HepG2 (cell line): Measurements from ENCODE around the gene CREG1. TPM values are rescaled to one million over a fixed set of nuclear protein-coding genes. Genes with fewer than 3 reads are reported as not detected.
A peak's percentile ranks its signal among the peaks of the same experiment; 100 is the strongest.

Experiments used
- ETV5 ChIP-seq: IDR thresholded peaks from 2 replicates; pipeline ENCODE4 v1.6.1; 2018; ENCODE audit warnings: missing biosample characterization, missing genetic modification reagents, inconsistent platforms, borderline replicate concordance
- EZH2 ChIP-seq: conservative IDR thresholded peaks from 2 replicates; pipeline ENCODE4 v1.6.1; 2012; ENCODE audit warnings: mild to moderate bottlenecking, low read depth, low read length, moderate library complexity
- MATR3 ChIP-seq: sonication (generic); formaldehyde crosslinking; IDR thresholded peaks from 2 replicates; pipeline ENCODE4 v1.4.0; 2020; ENCODE audit warnings: missing genetic modification reagents
- MIER3 ChIP-seq: IDR thresholded peaks from 2 replicates; pipeline ENCODE4 v1.6.1; 2016; ENCODE audit warnings: missing compliant biosample characterization, borderline replicate concordance
- NR2F6 ChIP-seq, 2 experiments: IDR thresholded peaks; 2 replicates each; pipeline ENCODE4 v1.6.1; 2016; ENCODE audit warnings: antibody characterized with exemption in 1 of 2, mild to moderate bottlenecking in 1 of 2
- PAF1 ChIP-seq: IDR thresholded peaks from 2 replicates; pipeline ENCODE4 v1.6.1; 2016; ENCODE audit warnings: missing genetic modification reagents, missing compliant biosample characterization
- PRPF4 ChIP-seq: fragments of 200-400 bp; formaldehyde crosslinking; IDR thresholded peaks from 2 replicates; pipeline ENCODE4 v1.6.1; 2016; ENCODE audit warnings: low read length, low read depth; ENCODE audit not compliant: poor library complexity, severe bottlenecking
- RFX5 ChIP-seq: IDR thresholded peaks from 2 replicates; pipeline ENCODE4 v1.6.1; 2011; ENCODE audit warnings: low read depth, low read length, improper control_type of control experiment
- RORA ChIP-seq: sonication (generic); formaldehyde crosslinking; IDR thresholded peaks from 2 replicates; pipeline ENCODE4 v1.5.0; 2020; ENCODE audit warnings: mild to moderate bottlenecking, missing genetic modification reagents, moderate library complexity
- SRSF1 ChIP-seq: fragments of 200-400 bp; formaldehyde crosslinking; optimal IDR thresholded peaks from 2 replicates; pipeline ENCODE3; 2017; ENCODE audit warnings: mild to moderate bottlenecking, low read depth, low read length, moderate library complexity
- SYNCRIP ChIP-seq: fragments of 200-400 bp; formaldehyde crosslinking; IDR thresholded peaks from 2 replicates; pipeline ENCODE4 v1.6.1; 2018; ENCODE audit warnings: mild to moderate bottlenecking, low read depth, low read length; ENCODE audit not compliant: insufficient read depth
- THYN1 ChIP-seq: sonication (generic); formaldehyde crosslinking; IDR thresholded peaks from 2 replicates; pipeline ENCODE4 v1.8.1; 2023; ENCODE audit warnings: low read depth, mild to moderate bottlenecking, moderate library complexity, missing genetic modification reagents, borderline replicate concordance
- ZFP36L2 ChIP-seq: sonication (generic); formaldehyde crosslinking; IDR thresholded peaks from 2 replicates; pipeline ENCODE4 v1.4.0; 2020; ENCODE audit warnings: missing genetic modification reagents
- ZMYM4 ChIP-seq: sonication (generic); formaldehyde crosslinking; IDR thresholded peaks from 2 replicates; pipeline ENCODE4 v1.8.1; 2023; ENCODE audit warnings: mild to moderate bottlenecking, missing genetic modification reagents
- ZNF354B ChIP-seq: sonication (generic); formaldehyde crosslinking; IDR thresholded peaks from 2 replicates; pipeline ENCODE4 v1.8.0; 2022; ENCODE audit warnings: mild to moderate bottlenecking, missing genetic modification reagents
- ZNF441 ChIP-seq: sonication (generic); formaldehyde crosslinking; IDR thresholded peaks from 2 replicates; pipeline ENCODE4 v1.7.0; 2021; ENCODE audit warnings: missing genetic modification reagents, borderline replicate concordance
- ZNF883 ChIP-seq: sonication (generic); formaldehyde crosslinking; IDR thresholded peaks from 2 replicates; pipeline ENCODE4 v1.5.1; 2020; ENCODE audit warnings: mild to moderate bottlenecking, missing genetic modification reagents; ENCODE audit errors: not compliant biosample characterization
- polyA plus RNA-seq, 8 experiments: library from polyadenylated mRNA; depleted of rRNA in 3 of 8; stranded (reverse) in 7 of 8; unstranded in 1 of 8; fragments of >200 nt; fragmentation: Illumina TruSeq in 4 of 8; extraction: Trizol in 4 of 8; gene quantifications; 2 replicates each; pipeline versions ENCODE4 v1.2.1 to v1.2.3, GENCODE V29; 2011 to 2016; ENCODE audit warnings: low read depth in 4 of 8, missing spikeins in 1 of 8, mixed read lengths in 1 of 8; ENCODE audit not compliant: insufficient read depth in 1 of 8
- total RNA-seq, 5 experiments: library from RNA; depleted of rRNA; stranded (reverse); fragments of >200 nt; fragmentation: Illumina TruSeq; extraction: Trizol; gene quantifications; 2 replicates each; pipeline ENCODE4 v1.2.3, GENCODE V29; 2016; ENCODE audit warnings: low read depth in 1 of 5
- TF ChIP-seq, protein P1 (sequence below): sonication (generic); formaldehyde crosslinking; IDR thresholded peaks from 2 replicates; pipeline ENCODE4 v1.8.0; 2022; ENCODE audit warnings: mild to moderate bottlenecking, missing genetic modification reagents, moderate library complexity
- TF ChIP-seq, protein P2 (sequence below): sonication (generic); formaldehyde crosslinking; IDR thresholded peaks from 2 replicates; pipeline ENCODE4 v1.5.0; 2020; ENCODE audit warnings: missing genetic modification reagents, mild to moderate bottlenecking, borderline replicate concordance
- TF ChIP-seq, protein P3 (sequence below): sonication (generic); formaldehyde crosslinking; IDR thresholded peaks from 2 replicates; pipeline ENCODE4 v1.4.0; 2020; ENCODE audit warnings: missing genetic modification reagents, low read depth, mild to moderate bottlenecking, borderline replicate concordance
- TF ChIP-seq, protein P4 (sequence below): sonication (generic); formaldehyde crosslinking; IDR thresholded peaks from 2 replicates; pipeline ENCODE4 v1.4.0; 2020; ENCODE audit warnings: mild to moderate bottlenecking, missing genetic modification reagents
- TF ChIP-seq, protein P5 (sequence below): sonication (generic); formaldehyde crosslinking; IDR thresholded peaks from 2 replicates; pipeline ENCODE4 v1.5.1; 2020; ENCODE audit warnings: mild to moderate bottlenecking, missing genetic modification reagents

The CREG1 gene
- total and polyA plus RNA-seq, 2 of the 13 experiments (the other 11 are each of a cell fraction or from before 2014, with no cell fraction given): 31.3 to 33.5 TPM

DNA sequence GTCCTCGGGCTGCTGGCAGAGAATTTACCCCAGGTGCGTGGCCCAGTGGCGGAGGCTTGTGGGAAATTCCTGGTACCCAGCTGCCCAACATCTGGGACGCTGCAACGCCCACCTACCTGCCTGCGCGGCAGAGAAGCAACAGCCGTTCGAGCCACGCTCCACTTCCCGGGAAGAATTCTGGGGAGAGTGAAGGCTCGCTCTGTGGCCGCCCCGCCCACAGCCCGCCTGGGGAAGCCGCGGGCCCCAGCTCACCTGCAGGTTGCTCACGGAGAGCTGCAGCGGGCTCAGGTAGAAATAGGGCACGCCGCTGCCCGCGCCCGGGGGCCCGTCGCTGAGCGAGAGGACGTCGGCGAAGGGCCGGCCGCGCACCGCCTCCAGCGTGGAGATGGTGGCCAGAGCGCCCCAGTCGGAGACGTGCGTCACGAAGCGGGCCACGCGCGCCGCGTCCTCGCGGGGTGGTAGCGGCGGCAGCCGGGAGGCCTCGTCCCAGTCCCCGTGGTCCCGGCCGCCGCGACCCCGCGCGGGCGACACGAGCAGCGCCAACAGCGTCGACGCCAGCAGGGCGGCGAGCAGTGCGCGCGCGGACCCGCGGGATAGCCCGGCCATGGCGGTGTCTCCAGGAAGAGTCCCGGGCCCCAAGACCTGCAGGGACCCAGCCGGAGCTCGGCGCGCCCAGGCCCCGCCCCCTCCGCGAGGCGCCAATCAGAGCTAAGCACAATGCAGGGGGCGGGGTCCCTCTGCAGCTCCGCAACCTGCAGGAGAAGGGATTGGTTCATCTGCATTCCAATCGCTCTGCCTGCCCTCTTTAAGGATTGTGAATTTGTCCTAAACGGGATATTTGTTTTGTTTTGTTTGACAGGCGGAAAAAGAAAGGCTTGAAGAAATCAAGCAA is at the start of gene CREG1 (continued):
- TF ChIP-seq ZFP36L2 (no peak), SYNCRIP (no peak), THYN1 (CRISPR knock-in tag) (no peak), SRSF1 (no peak), MATR3 (CRISPR knock-in tag) (no peak), RORA (no peak), ZMYM4 (CRISPR knock-in tag) (peak; percentile 67; the same call in 1 of the 2 replicates), RFX5 (no peak), ZNF354B (CRISPR knock-in tag) (no peak), NR2F6 (IDR thresholded peaks at IDR 0.05) (no peak), NR2F6 (CRISPR knock-in tag; IDR thresholded peaks at IDR 0.05) (no peak), ZNF441 (no peak), PAF1 (CRISPR knock-in tag) (no peak), PRPF4 (no peak), ZNF883 (CRISPR knock-in tag) (peak; percentile 77), ETV5 (CRISPR knock-in tag) (no peak), MIER3 (no peak), EZH2 (no peak)
- TF ChIP-seq, protein P1, sequence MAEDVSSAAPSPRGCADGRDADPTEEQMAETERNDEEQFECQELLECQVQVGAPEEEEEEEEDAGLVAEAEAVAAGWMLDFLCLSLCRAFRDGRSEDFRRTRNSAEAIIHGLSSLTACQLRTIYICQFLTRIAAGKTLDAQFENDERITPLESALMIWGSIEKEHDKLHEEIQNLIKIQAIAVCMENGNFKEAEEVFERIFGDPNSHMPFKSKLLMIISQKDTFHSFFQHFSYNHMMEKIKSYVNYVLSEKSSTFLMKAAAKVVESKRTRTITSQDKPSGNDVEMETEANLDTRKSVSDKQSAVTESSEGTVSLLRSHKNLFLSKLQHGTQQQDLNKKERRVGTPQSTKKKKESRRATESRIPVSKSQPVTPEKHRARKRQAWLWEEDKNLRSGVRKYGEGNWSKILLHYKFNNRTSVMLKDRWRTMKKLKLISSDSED (CRISPR knock-in tag): no peak
- TF ChIP-seq, protein P2, sequence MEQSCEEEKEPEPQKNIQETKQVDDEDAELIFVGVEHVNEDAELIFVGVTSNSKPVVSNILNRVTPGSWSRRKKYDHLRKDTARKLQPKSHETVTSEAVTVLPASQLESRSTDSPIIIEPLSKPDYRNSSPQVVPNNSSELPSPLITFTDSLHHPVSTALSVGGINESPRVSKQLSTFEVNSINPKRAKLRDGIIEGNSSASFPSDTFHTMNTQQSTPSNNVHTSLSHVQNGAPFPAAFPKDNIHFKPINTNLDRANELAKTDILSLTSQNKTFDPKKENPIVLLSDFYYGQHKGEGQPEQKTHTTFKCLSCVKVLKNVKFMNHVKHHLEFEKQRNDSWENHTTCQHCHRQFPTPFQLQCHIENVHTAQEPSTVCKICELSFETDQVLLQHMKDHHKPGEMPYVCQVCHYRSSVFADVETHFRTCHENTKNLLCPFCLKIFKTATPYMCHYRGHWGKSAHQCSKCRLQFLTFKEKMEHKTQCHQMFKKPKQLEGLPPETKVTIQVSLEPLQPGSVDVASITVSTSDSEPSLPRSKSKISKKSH (CRISPR knock-in tag): peak; percentile 29; the same call in 1 of the 2 replicates
- TF ChIP-seq, protein P3, sequence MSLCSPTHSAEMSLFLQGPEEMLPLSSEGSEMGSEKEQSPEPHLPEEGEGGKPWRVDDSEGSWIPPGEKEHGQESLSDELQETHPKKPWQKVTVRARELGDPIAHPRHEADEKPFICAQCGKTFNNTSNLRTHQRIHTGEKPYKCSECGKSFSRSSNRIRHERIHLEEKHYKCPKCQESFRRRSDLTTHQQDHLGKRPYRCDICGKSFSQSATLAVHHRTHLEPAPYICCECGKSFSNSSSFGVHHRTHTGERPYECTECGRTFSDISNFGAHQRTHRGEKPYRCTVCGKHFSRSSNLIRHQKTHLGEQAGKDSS (CRISPR knock-in tag): no peak
- TF ChIP-seq, protein P4, sequence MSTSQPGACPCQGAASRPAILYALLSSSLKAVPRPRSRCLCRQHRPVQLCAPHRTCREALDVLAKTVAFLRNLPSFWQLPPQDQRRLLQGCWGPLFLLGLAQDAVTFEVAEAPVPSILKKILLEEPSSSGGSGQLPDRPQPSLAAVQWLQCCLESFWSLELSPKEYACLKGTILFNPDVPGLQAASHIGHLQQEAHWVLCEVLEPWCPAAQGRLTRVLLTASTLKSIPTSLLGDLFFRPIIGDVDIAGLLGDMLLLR (CRISPR knock-in tag): 0 out of 2 replicates have a peak, but pooled peaks have one; percentile 50
- TF ChIP-seq, protein P5, sequence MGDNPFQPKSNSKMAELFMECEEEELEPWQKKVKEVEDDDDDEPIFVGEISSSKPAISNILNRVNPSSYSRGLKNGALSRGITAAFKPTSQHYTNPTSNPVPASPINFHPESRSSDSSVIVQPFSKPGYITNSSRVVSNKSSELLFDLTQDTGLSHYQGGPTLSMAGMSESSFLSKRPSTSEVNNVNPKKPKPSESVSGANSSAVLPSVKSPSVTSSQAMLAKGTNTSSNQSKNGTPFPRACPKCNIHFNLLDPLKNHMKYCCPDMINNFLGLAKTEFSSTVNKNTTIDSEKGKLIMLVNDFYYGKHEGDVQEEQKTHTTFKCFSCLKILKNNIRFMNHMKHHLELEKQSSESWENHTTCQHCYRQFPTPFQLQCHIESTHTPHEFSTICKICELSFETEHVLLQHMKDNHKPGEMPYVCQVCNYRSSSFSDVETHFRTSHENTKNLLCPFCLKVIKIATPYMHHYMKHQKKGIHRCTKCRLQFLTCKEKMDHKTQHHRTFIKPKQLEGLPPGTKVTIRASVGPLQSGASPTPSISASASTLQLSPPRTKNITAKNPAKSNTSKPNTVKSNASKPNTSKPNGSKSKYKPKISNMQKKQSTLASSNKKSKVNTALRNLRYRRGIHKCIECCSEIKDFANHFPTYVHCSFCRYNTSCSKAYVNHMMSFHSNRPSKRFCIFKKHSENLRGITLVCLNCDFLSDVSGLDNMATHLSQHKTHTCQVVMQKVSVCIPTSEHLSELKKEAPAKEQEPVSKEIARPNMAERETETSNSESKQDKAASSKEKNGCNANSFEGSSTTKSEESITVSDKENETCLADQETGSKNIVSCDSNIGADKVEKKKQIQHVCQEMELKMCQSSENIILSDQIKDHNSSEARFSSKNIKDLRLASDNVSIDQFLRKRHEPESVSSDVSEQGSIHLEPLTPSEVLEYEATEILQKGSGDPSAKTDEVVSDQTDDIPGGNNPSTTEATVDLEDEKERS (CRISPR knock-in tag): no peak
